ENCODE measurements around the gene ASMT. TPM values are rescaled to one million over a fixed set of nuclear protein-coding genes. Genes with fewer than 3 reads are reported as not detected.

ASMT gene
- total and polyA plus RNA-seq, 2 of the 4 experiments (the other 2 are of a cell fraction), result not detected

- Histone ChIP-seq H3K79me1 (ENCODE audit: low read depth in 1 of 2, low read length in 2 of 2) (no peaks in the 10 kb centered on the region), H3K9me1 (ENCODE audit: insufficient read depth, low read length) (no peaks in the 10 kb centered on the region), H3K14ac (replicated peaks; ENCODE audit: low read depth, low read length) (no peak overlapping the region), H3K27me3 (ENCODE audit: control insufficient read depth, insufficient read depth, low read length) (no peaks in the 10 kb centered on the region), H2AFZ (replicated peaks; ENCODE audit: low read length, poor library complexity) (no peak overlapping the region), H4K91ac (ENCODE audit: insufficient read depth, low read depth, low read length) (no peak overlapping the region), H2AK9ac (replicated peaks; ENCODE audit: low read depth, low read length, poor library complexity) (no peak overlapping the region), H3K9ac (ENCODE audit: low read depth, low read length) (no peak overlapping the region), H3K4me1 (ENCODE audit: control insufficient read depth, insufficient read depth, low read length) (no peaks in the 10 kb centered on the region), H3K9me3 (ENCODE audit: control insufficient read depth, insufficient read depth, low read length) (peaks cover 6% of the 10 kb centered on the region; the same call in 1 of the 2 replicates), H2BK5ac (ENCODE audit: low read depth, low read length, poor library complexity, severe bottlenecking) (no peak overlapping the region), H2BK120ac (ENCODE audit: low read depth, low read length) (no peak overlapping the region), H3K4ac (ENCODE audit: low read depth, low read length) (no peak overlapping the region), H3K56ac (ENCODE audit: extremely low read depth, insufficient read depth, low read length) (no peak overlapping the region), H3K36me3 (ENCODE audit: control insufficient read depth, insufficient read depth, low read length) (no peaks in the 10 kb centered on the region), H2AK5ac (ENCODE audit: low read depth, low read length) (no peak overlapping the region), H3K27ac (ENCODE audit: insufficient read depth, low read length) (no peak overlapping the region), H4K20me1 (ENCODE audit: insufficient read depth, low read length) (no peaks in the 10 kb centered on the region), H4K5ac (ENCODE audit: low read depth, low read length) (no peak overlapping the region), H2BK15ac (ENCODE audit: low read depth, low read length) (no peak overlapping the region), H3K18ac (ENCODE audit: low read depth, low read length) (no peak overlapping the region), H3K4me3 (ENCODE audit: insufficient read depth, low read depth, low read length) (no peak overlapping the region), H3K4me2 (ENCODE audit: low read depth, low read length) (no peak overlapping the region), H3K23ac (ENCODE audit: low read depth, low read length) (no peak overlapping the region), H4K8ac (ENCODE audit: low read depth in 2 of 2, low read length in 2 of 2) (no peak overlapping the region), H2BK20ac (ENCODE audit: low read depth, low read length) (no peak overlapping the region)
- CTCF ChIA-PET, result no interaction called here
- TF ChIP-seq CTCF (conservative IDR thresholded peaks at IDR 0.05; ENCODE audit: low read depth, low read length) (no peak), SMC3 (IDR thresholded peaks at IDR 0.05; ENCODE audit: low read depth, low read length) (no peak), RCOR1 (IDR thresholded peaks at IDR 0.05; ENCODE audit: insufficient replicate concordance, low read length) (no peak), MAZ (IDR thresholded peaks at IDR 0.05; ENCODE audit: borderline replicate concordance, low read depth, low read length) (no peak), RAD21 (IDR thresholded peaks at IDR 0.05; ENCODE audit: low read length) (no peak)
- TF ChIP-seq, protein P1, sequence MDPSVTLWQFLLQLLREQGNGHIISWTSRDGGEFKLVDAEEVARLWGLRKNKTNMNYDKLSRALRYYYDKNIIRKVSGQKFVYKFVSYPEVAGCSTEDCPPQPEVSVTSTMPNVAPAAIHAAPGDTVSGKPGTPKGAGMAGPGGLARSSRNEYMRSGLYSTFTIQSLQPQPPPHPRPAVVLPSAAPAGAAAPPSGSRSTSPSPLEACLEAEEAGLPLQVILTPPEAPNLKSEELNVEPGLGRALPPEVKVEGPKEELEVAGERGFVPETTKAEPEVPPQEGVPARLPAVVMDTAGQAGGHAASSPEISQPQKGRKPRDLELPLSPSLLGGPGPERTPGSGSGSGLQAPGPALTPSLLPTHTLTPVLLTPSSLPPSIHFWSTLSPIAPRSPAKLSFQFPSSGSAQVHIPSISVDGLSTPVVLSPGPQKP (IDR thresholded peaks at IDR 0.05; ENCODE audit: borderline replicate concordance, low read depth, low read length), result no peak
- no TSS peak for BruUV-seq (replicated peaks)
- ATAC-seq (ENCODE audit: low read depth) (no peak), DNase-seq (no peak)
- in situ Hi-C loops (cut with MboI; ENCODE audit: low sequenced_read_pairs), result no loop called here
- intact Hi-C loops (cut with micrococcal nuclease), result loop anchor here (10.0 kb wide), 1 partner anchor 838 kb away; no protein-coding TSS in a partner anchor
- no CpG with 5 or more reads among the region's 14 CpGs for WGBS, 2 experiments (ENCODE audit: extremely low coverage in 2 of 2, insufficient read length in 1 of 2)
- POLR2A ChIA-PET (ENCODE audit: unreplicated experiment), result no interaction called here
- dilution Hi-C loops (cut with HindIII; ENCODE audit: low sequenced_read_pairs, unreplicated experiment), result no loop called here
These were observed 41.5 kb downstream of the ASMT start for GRCh38 chrX:1656379-1656778.

Data from IMR-90 (cell line).